Activated gamma-delta T cell treated with Interleukin-2 at 50 U/mL for 16 hours (primary cell): ENCODE results near the gene YARS1.

Experiments
- DNase-seq: peaks from one replicate; pipeline ENCODE4 v3.0.0-alpha.2; 2020

Gene YARS1

DNA sequence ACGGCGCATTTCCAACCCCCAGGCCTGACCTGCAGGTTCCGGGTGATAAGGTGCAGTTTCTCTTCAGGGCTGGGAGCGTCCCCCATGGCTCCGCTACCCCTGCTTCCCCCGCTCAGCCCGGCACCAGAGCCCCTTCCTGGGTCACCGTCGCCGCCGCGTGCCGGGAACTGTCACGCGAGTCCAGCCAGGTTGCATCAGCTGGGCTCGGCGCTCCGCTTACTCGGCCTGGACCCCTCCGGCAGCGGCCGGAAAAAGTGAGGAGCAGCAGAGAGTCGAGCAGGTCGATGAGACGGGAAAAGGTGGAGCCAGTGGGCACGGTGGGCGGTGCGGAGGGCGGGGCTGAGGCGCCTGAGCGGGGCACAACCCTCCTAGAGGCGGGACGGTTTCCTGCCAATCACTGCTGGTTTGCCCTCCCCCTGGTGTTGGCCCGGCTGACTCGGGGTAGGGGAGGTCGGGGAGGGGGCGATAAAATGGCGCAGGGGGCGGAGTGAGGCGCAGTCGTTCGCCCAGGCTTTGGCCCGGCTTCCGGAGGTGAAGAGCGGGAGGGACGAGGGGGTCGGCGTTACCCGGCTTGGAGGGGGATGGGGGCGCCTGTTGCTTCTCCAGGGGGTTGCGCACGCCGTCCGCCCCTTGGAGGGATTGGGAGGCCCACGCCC lies at the start of gene YARS1, which contains the start of gene S100PBP:
Gene YARS1 (minus strand): TSS at position 200 of the 656 bp plus-strand sequence. CDS start 114 bp downstream, at position 86.
Gene S100PBP (plus strand): TSS at position 495 of the 656 bp plus-strand sequence. CDS start 8,447 bp downstream, outside the sequence.
- peak; percentile 100 for DNase-seq

DNA sequence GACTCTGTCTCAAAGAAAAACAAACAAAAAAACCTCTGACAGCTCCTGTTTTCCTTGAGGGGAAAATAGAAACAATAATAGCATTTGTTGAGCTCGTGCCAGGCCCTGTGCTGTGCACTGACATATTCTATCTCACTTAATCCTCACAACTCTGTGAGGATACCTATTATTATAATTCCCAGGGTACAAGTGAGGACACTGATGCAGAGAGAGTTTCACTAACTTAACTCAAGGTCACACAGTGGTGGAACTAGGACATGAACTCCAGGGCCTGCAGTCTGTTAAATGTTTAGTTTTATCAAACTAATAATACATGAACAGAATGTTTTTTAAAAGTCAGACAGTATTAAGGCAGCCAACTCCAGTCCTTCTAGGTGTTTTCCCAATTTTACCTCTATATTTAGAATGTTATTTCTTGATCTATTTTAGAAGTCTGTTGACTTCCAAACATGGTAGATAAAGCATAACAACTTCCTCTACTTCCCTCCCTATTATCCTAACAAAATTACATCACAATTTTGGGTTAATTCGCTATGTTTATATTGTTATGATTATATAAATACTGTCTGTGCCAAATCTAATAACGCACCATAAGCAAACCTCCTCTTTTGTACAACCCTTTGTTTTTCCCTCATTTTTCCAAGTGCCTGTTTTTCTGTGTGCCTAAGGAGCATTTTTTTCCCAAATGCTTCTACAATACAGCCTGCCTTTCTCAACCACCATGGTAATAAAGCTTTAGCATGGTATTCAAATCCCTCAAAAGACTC lies 48.7 kb upstream of the YARS1 start:
- DNase-seq: no peak

- no peak for DNase-seq
These were observed 47.3 kb upstream of the YARS1 start for GRCh38 chr1:32864375-32865019.

- no peak for DNase-seq
These were observed 46.7 kb upstream of the YARS1 start for GRCh38 chr1:32863881-32864245.

- no peak for DNase-seq
These were observed 46.2 kb upstream of the YARS1 start for GRCh38 chr1:32863218-32863880.

GRCh38 chr1:32861904-32862695 lies 44.9 kb upstream of the YARS1 start:
- no peak for DNase-seq

GRCh38 chr1:32860566-32860965 lies 43.4 kb upstream of the YARS1 start:
- DNase-seq: no peak

GRCh38 chr1:32859915-32860314 lies 42.8 kb upstream of the YARS1 start:
- DNase-seq: no peak

DNA sequence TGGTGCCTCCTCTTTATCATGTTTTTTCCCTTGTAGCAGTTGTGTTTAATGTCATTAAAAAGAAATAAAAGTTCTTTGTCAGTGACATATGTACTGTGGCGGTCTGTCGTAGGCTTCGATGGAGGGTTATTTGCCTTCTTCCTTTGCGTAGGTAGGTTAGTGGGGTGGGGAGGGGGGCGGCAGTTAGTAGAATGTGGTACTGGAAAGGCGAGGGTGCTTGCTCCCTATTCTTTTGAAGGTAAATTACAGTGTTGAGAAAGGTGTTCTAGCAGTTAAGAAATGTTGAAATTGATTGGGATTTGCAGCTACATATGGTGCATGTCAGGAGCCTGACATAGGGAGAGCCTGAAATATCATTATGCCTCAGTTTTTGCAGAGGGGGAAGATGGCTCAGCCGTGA lies 41.6 kb upstream of the YARS1 start:
- DNase-seq: no peak

GRCh38 chr1:32858136-32858535 lies 41.0 kb upstream of the YARS1 start:
- no peak for DNase-seq

- DNase-seq: no peak
These were observed 38.9 kb upstream of the YARS1 start for GRCh38 chr1:32855861-32856617.

GRCh38 chr1:32848354-32849063 lies 31.4 kb upstream of the YARS1 start:
- DNase-seq: no peak

GRCh38 chr1:32831878-32832277 lies 14.7 kb upstream of the YARS1 start:
- DNase-seq: no peak

GRCh38 chr1:32830092-32830852 lies 13.1 kb upstream of the YARS1 start:
- no peak for DNase-seq

GRCh38 chr1:32828341-32828740 lies 11.2 kb upstream of the YARS1 start:
- no peak for DNase-seq

DNA sequence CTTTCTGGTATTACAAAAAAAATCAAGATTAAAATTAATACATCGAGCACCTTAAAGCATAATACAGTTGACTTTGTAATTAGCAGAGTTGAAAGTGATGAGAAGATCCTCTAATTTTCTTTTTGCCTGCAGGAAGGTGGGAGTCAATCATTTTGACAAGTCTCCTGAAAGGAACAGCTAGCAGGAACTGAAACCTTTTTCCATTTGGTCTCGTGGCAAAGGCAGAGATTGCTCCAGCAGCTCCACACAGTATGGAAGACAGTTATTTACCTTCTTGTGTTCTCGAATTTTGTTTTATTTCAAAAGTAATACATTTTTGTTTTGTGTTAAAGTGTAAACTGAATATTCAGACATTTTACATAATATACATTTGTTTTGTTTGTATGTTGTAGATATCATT lies 8.0 kb upstream of the YARS1 start:
- no peak for DNase-seq

DNA sequence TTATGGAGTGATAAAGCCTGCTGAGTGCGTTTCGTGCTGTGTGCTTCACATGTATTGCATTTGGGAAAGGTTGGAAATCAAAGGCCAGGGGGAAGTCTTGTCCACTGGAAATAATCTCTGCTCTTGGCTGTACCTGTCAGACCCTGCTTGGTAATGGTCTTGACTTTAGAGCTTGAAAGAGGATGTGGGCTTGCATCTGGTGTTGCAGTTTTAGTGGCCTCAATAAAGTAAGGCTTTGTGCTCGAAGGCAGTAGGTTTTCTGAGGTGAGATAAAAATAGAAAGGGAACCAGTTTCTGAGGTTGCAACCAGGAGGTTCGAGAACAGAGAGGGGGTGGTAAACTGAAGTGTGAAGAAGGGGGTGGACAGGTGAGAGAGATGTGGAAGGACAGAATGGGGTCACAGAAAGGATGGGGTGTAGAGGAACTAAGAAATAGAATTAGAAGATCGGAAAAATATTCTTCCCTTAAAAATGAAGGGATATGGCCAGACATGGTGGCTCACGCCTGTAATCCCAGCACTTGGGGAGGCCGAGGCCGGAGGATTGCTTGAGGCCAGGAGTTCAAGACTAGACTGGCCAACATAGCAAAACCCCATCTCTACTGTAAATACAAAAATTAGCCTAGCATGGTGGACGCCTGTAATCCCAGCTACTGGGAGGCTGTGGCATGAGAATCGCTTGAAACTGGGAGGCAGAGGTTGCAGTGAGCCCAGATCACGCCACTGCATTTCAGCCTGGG lies 1.8 kb upstream of the YARS1 start:
- peak; percentile 22 for DNase-seq

DNA sequence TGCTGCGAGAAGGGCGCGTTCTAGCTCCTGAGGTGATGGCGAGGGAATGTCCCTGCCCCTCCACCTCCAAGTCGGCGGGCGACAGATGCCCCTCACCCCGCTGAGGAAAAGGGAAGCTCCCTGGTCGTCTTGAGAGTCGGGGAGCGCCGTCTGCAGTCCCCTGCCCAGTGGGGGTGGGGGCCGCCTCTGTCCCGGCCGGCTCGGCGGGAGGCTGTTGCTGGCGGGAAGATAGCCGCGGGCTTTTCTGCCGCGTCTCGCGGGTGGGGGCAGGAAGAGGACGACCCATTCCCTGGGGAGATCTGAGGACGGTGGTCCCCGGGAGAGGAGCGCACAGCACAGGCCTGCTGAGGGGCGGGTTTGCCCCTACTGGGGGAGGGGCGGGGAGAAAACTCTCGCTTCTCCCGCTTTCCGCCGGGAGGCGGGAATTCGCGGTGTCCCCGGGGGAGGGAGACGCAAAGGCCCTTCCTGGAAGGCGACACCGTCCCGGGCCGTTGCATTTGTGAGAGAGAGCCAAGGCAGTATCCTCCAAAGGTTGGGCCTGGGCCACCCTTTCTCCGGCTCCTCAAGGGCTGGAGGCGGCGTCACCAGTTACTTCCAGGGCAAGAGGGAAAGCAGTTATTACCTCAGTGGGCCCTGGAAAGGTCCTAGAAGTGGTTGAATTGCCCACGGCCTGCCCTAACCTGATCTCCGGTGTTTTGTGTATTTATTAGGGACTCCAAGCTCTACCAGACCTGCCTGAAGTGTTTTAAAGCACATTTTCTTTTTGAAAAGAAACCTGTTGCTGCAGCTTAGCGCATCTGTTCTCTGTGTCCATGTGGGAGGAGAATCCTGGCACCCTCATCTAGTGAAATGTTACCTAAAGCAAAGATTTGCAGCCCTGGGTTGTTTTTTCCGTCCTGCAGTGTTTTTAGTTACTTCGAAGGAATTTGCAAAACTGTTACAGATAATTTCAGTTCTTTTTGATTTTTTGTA lies 943 bp upstream of the YARS1 start:
- DNase-seq: peak; percentile 28
